Measurements from ENCODE around the gene DNAAF3.

DNAAF3 gene

DNA sequence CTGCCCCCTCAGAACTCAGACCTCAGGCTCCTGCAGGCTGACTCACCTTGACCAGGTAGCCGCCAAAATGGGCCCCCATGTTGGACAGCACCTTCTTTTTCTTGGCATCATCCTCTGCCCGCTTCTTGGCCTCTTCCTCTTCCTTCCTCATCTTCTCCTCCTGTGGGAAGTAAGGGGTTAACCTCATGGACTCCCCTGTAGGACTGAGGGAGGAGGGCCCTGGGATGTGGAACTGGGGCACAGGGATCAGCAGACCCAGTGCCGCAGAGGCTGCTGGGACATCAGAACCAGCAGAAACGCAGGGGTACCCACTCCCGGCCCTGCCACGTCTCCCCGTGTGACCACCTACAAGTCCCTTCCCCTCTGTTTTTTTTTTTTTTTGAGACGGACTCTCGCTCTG, 28.5 kb downstream of the DNAAF3 start:
- peaks cover 3% of the 10 kb centered on the region for H3K4me1 ChIP-seq (ENCODE audit: insufficient read depth, low read length, poor library complexity, severe bottlenecking)
- H3K4me3 ChIP-seq (ENCODE audit: low read length, poor library complexity, severe bottlenecking): no peak overlapping the region
- H3K79me2 ChIP-seq (ENCODE audit: insufficient read depth, low read length): no peaks in the 10 kb centered on the region
- no peaks in the 10 kb centered on the region for H4K20me1 ChIP-seq (ENCODE audit: insufficient read depth, low read length, poor library complexity, severe bottlenecking)
- H3K9me3 ChIP-seq (ENCODE audit: insufficient read depth, low read depth, low read length): no peaks in the 10 kb centered on the region
- no peak overlapping the region for H2AFZ ChIP-seq (ENCODE audit: low read length)
- H3K9ac ChIP-seq (ENCODE audit: low read depth, low read length, poor library complexity, severe bottlenecking): no peak overlapping the region
- H3K27me3 ChIP-seq (ENCODE audit: insufficient read depth, low read length, poor library complexity, severe bottlenecking): no peaks in the 10 kb centered on the region
- no peak for TF ChIP-seq EZH2phosphoT487 (IDR thresholded peaks at IDR 0.05; ENCODE audit: borderline replicate concordance)
- TF ChIP-seq, protein P1, sequence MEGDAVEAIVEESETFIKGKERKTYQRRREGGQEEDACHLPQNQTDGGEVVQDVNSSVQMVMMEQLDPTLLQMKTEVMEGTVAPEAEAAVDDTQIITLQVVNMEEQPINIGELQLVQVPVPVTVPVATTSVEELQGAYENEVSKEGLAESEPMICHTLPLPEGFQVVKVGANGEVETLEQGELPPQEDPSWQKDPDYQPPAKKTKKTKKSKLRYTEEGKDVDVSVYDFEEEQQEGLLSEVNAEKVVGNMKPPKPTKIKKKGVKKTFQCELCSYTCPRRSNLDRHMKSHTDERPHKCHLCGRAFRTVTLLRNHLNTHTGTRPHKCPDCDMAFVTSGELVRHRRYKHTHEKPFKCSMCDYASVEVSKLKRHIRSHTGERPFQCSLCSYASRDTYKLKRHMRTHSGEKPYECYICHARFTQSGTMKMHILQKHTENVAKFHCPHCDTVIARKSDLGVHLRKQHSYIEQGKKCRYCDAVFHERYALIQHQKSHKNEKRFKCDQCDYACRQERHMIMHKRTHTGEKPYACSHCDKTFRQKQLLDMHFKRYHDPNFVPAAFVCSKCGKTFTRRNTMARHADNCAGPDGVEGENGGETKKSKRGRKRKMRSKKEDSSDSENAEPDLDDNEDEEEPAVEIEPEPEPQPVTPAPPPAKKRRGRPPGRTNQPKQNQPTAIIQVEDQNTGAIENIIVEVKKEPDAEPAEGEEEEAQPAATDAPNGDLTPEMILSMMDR (conservative IDR thresholded peaks at IDR 0.05; ENCODE audit: low read length): no peak
- H3K36me3 ChIP-seq (ENCODE audit: insufficient read depth, low read length): no peaks in the 10 kb centered on the region
- no peak overlapping the region for H3K4me2 ChIP-seq (ENCODE audit: low read depth, low read length, poor library complexity, severe bottlenecking)
- no peaks in the 10 kb centered on the region for H3F3A ChIP-seq (ENCODE audit: low read depth)
- H3K9me2 ChIP-seq (replicated peaks; ENCODE audit: low read depth, low read length): no peaks in the 10 kb centered on the region

DNA sequence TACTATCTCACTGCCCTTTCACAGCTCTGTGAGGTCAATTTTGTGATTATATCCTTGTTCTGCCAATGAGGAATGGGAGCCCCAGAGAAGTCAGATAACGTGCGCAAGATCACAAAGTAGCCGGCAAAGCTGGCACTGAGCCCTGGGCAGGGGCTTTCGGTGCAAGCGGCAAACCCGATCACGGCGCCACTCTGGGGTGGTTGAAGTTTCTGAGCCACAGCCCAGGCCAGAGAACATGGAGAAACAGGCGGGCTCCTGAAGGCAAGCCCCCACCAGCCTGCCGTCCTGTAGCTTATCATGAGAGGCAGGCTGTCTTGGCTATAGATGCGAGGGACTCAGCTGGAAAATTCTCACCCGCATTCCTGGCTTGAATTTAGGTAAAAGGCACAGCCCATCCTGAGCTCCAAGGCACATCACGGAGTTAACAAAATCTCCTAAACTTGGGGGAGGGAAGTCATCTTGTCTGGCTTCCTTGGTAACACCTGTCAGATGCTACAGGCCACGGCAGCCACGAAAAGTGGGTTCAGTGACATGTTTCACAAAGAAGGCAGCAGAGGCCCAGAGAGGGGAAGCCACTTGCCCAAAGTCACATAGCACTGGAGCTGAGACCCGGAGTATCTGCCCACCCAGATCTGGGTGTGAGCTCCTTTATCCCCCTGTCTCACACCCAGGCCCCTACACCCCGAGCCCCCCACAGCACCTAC, 29.9 kb downstream of the DNAAF3 start:
- Histone ChIP-seq H4K20me1 (ENCODE audit: insufficient read depth, low read length, poor library complexity, severe bottlenecking) (no peaks in the 10 kb centered on the region), H3K4me2 (ENCODE audit: low read depth, low read length, poor library complexity, severe bottlenecking) (no peak overlapping the region), H3K9ac (ENCODE audit: low read depth, low read length, poor library complexity, severe bottlenecking) (no peak overlapping the region), H3K9me3 (ENCODE audit: insufficient read depth, low read depth, low read length) (no peaks in the 10 kb centered on the region), H3K36me3 (ENCODE audit: insufficient read depth, low read length) (no peaks in the 10 kb centered on the region), H3K4me1 (ENCODE audit: insufficient read depth, low read length, poor library complexity, severe bottlenecking) (peaks cover 3% of the 10 kb centered on the region), H3K27me3 (ENCODE audit: insufficient read depth, low read length, poor library complexity, severe bottlenecking) (no peaks in the 10 kb centered on the region), H3K79me2 (ENCODE audit: insufficient read depth, low read length) (no peaks in the 10 kb centered on the region), H3K4me3 (ENCODE audit: low read length, poor library complexity, severe bottlenecking) (no peak overlapping the region), H3K9me2 (replicated peaks; ENCODE audit: low read depth, low read length) (no peaks in the 10 kb centered on the region), H3F3A (ENCODE audit: low read depth) (no peaks in the 10 kb centered on the region), H2AFZ (ENCODE audit: low read length) (no peak overlapping the region)
- no peak for TF ChIP-seq EZH2phosphoT487 (IDR thresholded peaks at IDR 0.05; ENCODE audit: borderline replicate concordance)
- TF ChIP-seq, protein P1 (conservative IDR thresholded peaks at IDR 0.05; ENCODE audit: low read length): no peak

DNA sequence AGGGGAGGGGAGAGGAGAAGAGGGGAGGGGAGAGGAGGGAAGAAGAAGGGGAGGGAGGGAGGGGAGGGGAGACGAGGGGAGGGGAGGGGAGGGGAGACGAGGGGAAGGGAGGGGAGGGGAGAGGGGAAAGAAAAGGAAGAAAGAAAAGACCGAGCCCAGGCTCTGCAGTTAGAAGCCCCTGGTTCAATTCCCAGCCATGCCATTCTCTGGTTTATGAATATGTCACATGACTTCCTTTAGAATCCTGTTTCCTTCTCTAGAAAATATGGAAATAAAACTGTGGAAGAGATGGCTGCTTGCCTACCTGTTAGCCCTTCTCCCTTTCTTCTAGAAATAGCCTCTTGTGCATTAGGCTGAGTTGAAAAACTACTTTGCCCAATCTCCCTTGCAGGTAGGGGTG, 31.7 kb downstream of the DNAAF3 start:
- H3F3A ChIP-seq (ENCODE audit: low read depth): no peaks in the 10 kb centered on the region
- no peaks in the 10 kb centered on the region for H3K79me2 ChIP-seq (ENCODE audit: insufficient read depth, low read length)
- H2AFZ ChIP-seq (ENCODE audit: low read length): no peak overlapping the region
- no peak overlapping the region for H3K4me3 ChIP-seq (ENCODE audit: low read length, poor library complexity, severe bottlenecking)
- H4K20me1 ChIP-seq (ENCODE audit: insufficient read depth, low read length, poor library complexity, severe bottlenecking): no peaks in the 10 kb centered on the region
- H3K9me2 ChIP-seq (replicated peaks; ENCODE audit: low read depth, low read length): no peaks in the 10 kb centered on the region
- no peak overlapping the region for H3K9ac ChIP-seq (ENCODE audit: low read depth, low read length, poor library complexity, severe bottlenecking)
- H3K4me1 ChIP-seq (ENCODE audit: insufficient read depth, low read length, poor library complexity, severe bottlenecking): peaks cover 3% of the 10 kb centered on the region
- TF ChIP-seq, protein P1 (conservative IDR thresholded peaks at IDR 0.05; ENCODE audit: low read length): no peak
- TF ChIP-seq EZH2phosphoT487 (IDR thresholded peaks at IDR 0.05; ENCODE audit: borderline replicate concordance): no peak
- no peaks in the 10 kb centered on the region for H3K27me3 ChIP-seq (ENCODE audit: insufficient read depth, low read length, poor library complexity, severe bottlenecking)
- H3K9me3 ChIP-seq (ENCODE audit: insufficient read depth, low read depth, low read length): no peaks in the 10 kb centered on the region
- H3K36me3 ChIP-seq (ENCODE audit: insufficient read depth, low read length): no peaks in the 10 kb centered on the region
- H3K4me2 ChIP-seq (ENCODE audit: low read depth, low read length, poor library complexity, severe bottlenecking): no peak overlapping the region

Data from Loucy (cell line).